ENCODE results near the gene KIF16B.

- TF ChIP-seq CTCF (IDR thresholded peaks at IDR 0.05): no peak
- TF ChIP-seq, protein P1, sequence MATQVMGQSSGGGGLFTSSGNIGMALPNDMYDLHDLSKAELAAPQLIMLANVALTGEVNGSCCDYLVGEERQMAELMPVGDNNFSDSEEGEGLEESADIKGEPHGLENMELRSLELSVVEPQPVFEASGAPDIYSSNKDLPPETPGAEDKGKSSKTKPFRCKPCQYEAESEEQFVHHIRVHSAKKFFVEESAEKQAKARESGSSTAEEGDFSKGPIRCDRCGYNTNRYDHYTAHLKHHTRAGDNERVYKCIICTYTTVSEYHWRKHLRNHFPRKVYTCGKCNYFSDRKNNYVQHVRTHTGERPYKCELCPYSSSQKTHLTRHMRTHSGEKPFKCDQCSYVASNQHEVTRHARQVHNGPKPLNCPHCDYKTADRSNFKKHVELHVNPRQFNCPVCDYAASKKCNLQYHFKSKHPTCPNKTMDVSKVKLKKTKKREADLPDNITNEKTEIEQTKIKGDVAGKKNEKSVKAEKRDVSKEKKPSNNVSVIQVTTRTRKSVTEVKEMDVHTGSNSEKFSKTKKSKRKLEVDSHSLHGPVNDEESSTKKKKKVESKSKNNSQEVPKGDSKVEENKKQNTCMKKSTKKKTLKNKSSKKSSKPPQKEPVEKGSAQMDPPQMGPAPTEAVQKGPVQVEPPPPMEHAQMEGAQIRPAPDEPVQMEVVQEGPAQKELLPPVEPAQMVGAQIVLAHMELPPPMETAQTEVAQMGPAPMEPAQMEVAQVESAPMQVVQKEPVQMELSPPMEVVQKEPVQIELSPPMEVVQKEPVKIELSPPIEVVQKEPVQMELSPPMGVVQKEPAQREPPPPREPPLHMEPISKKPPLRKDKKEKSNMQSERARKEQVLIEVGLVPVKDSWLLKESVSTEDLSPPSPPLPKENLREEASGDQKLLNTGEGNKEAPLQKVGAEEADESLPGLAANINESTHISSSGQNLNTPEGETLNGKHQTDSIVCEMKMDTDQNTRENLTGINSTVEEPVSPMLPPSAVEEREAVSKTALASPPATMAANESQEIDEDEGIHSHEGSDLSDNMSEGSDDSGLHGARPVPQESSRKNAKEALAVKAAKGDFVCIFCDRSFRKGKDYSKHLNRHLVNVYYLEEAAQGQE (IDR thresholded peaks at IDR 0.05; ENCODE audit: insufficient read depth in 1 of 2, low read depth in 2 of 2, low read length in 1 of 2): no peak
- no peak for TF ChIP-seq POLR2AphosphoS5 (IDR thresholded peaks at IDR 0.05; ENCODE audit: low read depth, low read length)
- no peak for TF ChIP-seq TCF7L2 (IDR thresholded peaks at IDR 0.05; ENCODE audit: low read depth, low read length)
- no peak for TF ChIP-seq SIN3A (IDR thresholded peaks at IDR 0.05; ENCODE audit: borderline replicate concordance, insufficient read depth, low read depth, low read length)
Observed at GRCh38 chr20:16368645-16369292, 204.5 kb downstream of the KIF16B start.
